Urothelium cell line (cell line): ENCODE measurements around the gene RALA.

Experiments used
- DNase-seq: peaks from one replicate; pipeline ENCODE4 v3.0.0; 2011; ENCODE audit warnings: low spot score, mixed read lengths
- FAIRE-seq: peaks from 2 replicates; lab custom pipeline; 2011; peaks lifted over from hg19 to GRCh38; lab: Jason Lieb, UNC

RALA gene

DNA sequence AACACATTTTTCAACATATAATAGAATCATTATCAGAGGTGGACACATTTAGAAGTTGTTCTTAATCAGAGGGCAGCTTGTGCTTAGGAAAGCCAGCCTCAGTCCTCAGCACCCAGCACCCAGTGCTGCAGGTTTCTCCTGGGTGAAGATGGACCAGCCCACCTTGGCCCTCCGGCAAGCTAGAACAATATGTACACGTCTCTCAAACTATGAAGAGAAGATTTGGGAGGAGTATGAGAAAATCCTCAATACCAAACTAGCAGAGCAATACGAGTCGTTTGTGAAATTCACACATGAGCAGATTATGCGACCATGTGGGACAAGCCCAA is 13.5 kb upstream of the RALA start:
- no peak for FAIRE-seq
- DNase-seq, result no peak

DNA sequence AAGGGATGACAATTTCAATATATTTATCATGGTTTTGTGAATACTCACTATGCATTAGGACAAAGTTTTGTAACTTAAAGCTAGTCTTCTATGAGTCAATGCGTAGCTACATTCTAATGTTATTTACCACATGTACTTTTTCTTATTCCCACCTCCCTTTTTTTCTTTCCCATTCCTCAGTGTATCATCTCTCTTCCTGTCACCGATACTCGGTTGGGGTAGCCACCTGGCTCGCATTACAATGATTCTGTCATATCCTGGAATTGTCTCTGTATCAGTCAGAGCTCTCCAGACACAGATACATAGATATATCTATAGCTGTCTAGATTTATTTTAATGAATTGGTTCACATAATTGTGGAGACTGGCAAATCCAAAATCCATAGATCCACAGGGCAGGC is 9.8 kb upstream of the RALA start:
- DNase-seq, result no peak
- FAIRE-seq, result no peak

DNA sequence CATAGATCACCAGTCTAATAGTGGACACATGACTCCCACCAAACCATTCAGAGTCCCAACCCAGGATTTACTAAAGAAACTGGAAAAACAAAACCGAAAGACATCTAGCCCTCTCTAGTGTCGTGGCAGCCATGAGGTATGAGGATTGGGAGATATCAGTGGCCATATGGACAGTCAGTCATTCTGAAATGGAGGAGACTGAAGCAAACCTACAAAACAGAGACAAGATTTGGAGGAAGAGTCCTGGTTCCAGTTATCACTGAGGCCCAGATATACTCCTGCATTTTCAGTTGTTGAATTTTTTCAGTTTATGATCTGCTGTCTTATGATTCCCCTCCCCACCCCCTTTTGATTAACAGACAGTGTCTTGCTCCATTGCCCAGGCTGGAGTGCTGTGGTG is 9.1 kb upstream of the RALA start:
- DNase-seq, result no peak
- FAIRE-seq, result no peak

DNA sequence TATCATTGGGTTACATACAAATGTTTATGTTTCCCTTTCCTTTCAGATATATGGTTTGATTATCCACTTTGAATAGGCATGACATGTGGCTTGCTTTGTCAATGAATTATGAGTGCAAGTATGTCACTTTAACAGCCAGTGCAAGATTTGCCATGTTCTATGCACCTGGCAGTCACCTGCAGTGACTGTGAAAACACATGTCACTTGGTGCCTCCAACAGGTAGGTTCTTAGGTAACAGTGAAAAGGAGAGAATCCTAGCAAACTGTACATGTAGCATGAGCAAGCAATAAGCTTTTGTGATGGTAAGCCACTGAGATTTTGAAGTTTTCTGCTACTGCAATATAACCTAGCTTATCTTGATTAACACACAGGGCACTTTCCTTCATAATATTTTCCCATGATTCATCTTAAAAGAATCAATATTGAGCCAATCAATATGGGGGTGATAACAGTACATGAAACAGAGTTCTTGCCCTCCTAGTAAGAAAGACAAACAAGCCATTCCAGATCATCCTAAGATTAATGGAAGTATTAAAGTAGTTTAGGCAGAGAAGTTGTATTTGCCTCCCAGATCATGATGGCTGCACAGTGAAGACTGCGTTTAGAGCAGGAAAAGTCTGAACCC is 7.9 kb upstream of the RALA start:
- DNase-seq (no peak), FAIRE-seq (peak; percentile 40)

DNA sequence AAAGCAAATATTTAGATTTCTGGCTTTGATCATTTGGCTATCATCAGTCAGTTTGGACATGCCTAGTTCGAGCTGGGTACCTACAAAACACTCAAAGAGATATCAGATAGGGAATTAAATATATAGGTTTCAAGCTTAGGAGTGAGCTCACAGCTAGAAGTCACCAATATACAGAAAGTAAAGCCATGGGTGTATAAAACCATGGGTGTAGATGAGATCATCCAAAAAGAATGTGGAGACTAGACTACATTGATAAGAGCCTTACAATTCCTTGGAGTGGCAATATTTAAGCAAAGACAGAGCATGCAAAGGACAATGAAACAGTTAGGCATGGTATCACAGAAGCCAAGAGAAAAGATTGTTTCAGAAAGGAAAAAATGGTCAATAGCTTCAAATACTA is 7.2 kb upstream of the RALA start:
- FAIRE-seq (no peak), DNase-seq (no peak)

DNA sequence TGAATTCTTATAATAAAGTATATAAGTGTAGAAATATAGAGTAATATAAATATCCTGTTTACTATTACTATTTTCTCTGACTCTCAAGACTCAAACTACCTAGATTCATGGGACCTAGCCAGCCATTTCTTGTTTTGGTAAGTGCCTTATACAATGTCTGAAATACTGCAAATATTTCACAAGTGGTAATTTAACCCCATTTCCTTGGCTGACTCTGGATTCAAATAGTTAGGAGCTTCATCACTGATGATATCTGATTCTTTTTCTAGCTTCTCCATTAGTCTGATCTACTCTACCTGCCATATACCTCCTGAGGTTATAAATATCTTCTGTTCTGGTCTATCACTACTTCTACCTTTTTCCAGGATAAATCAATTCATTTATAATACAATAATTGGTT is 6.4 kb upstream of the RALA start:
- no peak for FAIRE-seq
- DNase-seq, result no peak

DNA sequence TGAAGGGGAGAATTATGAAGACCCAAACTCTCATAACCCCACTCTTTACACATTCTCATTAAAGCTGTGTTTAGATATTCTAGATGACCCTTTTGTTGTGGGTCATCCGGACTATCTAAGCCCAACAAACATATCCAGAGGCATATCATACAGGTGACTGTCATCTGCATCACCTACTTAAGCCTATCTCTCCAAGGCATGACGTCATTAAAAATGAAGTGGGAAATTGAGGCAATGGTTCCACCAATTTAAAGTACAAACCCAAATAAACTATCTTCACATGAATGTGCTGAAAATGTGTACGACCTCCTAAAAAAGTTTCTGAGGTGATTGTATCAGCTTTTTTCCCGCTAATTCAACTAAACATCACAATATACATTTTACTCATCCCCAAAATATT is 4.5 kb upstream of the RALA start:
- no peak for FAIRE-seq
- DNase-seq, result no peak

DNA sequence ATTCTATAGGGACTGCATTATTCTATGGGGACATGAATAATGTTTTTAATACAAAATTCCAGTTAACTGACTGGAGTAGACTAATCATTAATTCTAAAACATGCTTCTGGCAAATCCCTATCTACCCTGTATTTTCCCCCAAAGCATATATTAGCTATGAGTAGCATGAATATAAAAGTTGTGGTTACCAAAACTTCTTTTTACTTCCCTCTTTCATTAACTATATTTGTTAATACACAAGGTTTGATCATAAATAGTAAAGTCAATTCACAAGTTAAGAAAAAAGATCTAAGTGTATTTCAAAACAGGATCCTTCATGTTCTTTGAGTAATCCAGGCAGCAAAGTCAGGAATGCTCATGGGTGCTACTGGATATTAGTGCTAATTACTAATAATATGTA is 2.9 kb upstream of the RALA start:
- no peak for DNase-seq
- no peak for FAIRE-seq

DNA sequence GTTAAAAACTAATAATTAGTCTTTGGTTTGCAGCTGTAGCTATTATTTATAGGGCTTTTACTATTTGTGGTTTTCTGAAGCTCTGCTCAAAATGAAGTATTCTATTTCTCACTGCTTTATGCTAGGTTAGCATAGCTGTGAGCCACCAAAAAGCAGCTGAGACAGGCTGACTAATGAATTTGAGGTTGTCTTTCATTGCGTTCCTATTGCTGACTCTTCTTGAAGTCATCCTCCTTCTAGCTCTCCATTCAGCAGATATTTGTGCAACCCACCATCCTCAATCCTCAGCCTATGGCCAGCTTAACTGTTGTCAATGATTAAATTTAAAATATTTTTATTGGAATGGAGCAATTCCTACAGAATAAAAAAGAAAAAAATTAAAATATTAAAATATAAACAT is 2.1 kb upstream of the RALA start:
- FAIRE-seq (no peak), DNase-seq (no peak)

DNA sequence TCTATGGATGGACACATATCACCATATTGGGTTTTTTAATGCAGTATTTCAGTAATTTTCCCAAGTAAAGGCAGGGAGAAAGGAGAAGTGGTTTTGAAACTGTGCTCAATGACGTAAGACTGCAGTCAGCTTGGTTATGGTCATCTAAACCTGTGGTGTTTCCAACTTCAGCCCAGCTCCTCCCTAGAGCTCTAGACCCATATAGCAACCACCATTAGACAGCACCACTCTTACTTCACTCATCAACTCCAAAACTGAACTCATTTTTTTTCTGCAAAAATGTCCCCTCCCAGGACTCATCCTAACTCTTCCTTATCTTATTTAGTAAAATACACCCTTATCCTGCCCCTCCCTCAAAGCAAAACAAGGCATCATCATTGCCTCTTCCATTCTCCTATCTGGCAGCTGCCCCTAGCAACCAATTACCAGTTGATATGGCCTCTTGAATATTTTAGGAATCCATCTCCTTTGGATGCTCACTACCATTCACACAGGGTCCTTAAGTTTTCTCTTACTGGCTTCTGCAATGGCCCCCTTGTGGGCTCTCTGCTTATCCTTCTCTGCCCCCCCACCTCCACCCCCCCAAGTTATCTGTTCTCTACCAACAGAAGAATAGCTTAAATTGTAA is 1.5 kb upstream of the RALA start:
- no peak for FAIRE-seq
- peak; percentile 10 for DNase-seq

DNA sequence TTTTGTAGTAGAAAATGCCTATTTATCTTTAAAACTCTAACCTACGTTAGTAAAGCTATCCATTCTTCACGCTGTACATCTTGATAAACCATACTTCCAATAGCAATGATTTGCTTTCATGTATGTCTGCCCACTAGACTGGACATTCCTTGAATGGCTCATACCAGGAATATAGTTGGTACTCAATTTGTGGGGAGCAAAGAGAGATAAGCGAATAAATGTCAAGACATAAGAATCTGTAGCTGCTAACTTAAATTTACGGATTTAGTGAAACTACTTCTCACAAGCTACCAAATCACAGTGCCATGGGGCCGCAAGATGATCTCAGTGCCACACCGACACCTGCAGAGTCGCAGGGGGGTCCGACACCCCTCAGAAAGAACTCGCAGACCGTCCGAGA is 763 bp upstream of the RALA start:
- no peak for DNase-seq
- no peak for FAIRE-seq

DNA sequence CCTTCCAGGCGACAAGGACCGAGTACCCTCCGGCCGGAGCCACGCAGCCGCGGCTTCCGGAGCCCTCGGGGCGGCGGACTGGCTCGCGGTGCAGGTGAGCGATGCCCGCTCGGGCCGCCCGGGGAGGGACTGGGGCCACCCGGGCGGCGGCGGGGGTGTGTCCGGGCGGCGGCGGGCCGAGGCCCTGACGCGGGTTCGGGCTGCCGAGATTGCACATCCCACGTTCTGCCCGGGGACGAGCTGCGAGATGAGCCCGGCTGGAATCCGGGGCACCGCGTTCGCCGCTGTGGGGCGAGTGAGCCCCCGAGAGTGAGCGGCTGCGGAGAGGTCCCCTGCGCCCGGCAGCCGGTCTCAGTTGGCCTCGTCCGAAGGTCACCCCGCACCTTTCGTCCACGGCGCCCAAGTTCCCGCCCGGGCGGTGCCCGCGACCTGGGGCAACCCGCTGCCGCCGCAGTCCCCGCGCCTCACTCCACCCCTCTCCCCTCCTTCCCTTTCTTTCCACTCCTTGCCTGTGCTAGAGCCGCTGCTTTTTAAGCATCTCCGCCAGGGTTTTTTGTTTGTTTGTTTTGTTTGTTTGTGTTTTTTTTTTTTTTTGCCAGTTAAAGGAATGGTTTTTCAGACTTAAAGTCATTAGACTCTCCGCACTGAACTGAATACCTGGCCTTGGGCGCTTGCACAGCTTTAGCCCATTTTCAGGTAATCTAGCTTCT is 515 bp downstream of the RALA start:
- FAIRE-seq, result no peak
- DNase-seq, result no peak

DNA sequence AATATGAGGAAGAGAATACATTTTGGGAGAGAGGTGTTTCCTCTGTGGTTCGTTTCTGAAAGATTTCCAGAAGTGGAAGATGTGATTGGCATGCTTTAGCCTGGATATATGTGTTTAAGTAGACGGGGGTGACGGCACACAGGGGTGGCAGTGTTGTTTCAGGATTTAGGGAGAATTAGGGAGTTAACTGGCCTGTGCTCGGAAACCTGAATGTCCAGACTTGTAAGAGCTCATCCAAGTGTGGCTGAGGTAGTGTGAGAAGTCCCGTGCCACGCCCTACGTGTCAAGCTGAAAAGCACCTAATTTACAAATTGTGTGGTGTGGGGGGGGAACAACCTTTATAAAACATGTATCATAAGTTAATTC is 1.1 kb downstream of the RALA start:
- DNase-seq, result peak; percentile 14
- FAIRE-seq, result no peak

DNA sequence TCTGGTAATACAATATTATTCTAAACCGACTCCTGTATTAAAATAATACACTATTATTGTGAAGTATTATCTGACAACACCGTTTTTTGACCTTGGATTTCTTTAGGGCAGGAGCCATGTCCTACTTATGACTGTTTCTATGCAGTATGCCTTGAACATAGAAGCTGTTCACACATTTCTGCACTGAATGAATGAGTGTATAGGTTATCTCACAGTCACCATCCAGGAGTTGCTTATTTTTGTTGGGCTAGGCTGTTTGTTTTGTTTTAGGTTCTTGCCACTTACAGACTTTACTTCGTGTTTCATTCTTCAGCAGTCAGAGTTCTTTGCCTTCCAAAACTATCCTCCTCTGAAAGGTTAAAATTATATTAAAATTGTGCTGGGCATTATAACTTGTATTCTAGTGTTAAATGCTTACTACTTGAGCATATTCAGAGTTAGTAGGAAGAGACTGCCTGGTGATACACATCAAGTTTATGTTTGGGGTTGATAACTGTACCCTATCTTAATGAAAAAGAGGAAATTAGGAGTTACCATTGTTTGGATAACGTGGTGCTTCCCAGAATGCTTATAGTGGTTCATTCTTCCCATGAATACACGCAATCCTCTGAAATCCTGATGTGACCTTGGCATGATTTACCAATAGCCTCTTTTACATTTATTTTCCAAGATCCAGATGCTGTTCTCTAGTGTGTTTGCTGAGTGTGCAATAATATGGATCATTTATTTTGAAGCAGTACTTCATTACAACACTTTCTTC is 1.7 kb downstream of the RALA start:
- DNase-seq, result no peak
- no peak for FAIRE-seq

DNA sequence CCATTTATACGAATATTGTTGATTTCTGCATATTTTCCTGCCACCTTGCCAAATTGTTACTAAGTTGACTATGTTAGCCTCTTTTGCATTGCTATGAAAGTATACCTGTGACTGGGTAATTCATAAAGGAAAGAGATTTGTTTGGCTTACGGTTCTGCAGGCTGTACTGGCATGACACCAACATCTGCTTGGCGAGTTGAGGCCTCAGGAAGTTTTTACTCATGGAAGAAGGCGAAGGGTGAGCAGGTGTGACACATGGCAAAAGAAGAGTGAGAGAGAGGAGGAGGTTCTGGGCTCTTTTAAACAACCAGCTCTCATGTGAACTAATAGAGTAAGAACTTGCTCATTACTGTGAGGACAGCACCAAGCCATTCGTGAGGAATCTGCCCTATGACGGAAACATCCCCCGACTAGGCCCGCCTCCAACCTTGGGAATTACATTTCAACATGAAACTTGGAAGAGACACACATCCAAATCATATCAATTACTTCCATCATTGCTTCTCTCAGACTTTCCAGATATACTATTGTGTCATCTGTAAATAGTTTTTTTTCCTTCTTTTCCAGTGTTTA is 8.4 kb downstream of the RALA start:
- FAIRE-seq (no peak), DNase-seq (no peak)

DNA sequence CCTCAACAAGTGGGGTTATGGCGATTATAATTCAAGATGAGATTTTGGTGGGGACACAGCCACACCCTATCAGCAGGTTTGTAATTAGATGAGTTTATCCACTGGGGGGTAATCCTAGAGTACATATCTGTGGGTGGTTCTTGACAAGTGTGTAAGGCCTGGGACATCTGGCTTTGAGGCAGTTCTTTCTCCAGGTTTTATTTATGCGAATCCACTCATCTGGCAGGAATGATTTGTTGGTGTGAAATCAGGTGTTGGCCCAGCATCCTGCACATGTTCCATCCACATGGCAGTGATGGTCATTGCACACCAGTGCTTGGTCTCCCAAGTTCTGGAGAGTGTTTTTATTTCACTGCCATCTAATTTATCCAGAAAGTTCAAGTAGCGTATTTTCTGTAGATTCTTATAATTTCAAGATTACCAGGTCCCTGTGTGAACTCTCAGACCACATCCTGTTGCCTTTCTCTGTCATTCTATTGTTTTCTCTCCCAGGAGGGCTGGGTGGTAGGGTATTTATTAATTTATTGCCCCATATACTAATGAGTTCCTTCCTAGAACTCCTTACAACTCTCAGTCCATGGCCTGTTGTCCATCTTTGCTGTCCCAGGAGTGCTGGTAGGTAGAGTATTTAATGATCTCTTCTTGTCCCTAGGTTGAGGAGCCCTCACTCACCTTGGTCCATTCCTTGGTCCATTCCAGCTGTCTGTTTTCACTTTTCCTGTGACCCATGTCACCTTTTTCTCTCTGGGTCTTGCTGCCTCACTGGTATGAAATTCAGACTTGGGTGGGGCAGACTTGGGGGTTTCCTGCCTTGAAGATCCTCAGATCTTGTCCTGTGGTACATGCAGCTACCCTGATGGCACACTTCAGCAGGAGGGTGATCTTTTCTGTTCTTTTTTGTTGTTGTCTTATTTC is 10.4 kb downstream of the RALA start:
- DNase-seq, result no peak
- no peak for FAIRE-seq

DNA sequence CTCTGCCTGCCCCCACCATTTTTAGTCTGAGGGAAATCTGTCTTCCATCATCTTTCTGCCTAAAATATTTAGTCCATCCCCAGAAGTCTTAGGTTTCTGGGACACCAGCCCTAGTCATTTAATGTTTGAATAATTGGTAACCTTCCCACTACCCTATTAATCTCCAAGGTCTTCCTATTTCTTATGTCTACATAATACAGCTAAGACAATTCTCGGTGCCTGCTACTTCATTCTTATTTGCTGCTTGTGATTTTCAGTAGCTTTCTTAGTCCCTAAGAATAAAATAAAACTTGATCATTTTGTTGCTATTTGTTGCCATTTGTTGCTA is 11.1 kb downstream of the RALA start:
- DNase-seq, result no peak
- FAIRE-seq, result no peak

DNA sequence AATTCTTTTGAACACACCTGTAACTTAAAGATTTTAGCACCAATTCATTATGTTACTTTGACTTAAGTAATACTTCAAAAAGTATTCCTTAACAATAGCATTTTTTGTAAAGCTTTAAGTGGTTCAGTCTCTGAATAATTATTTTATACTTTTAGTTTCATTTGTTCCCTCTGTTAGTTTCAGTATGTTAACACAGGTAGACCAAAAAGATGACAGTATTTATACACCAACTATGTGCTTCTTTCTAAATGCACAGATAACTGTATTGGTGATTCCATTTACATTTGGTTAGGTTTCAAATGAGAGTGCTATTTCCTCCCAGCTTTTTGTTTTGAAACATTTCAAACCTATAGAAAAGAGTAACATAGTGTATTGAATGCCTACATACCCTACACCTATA is 14.0 kb downstream of the RALA start:
- FAIRE-seq, result no peak
- no peak for DNase-seq

DNA sequence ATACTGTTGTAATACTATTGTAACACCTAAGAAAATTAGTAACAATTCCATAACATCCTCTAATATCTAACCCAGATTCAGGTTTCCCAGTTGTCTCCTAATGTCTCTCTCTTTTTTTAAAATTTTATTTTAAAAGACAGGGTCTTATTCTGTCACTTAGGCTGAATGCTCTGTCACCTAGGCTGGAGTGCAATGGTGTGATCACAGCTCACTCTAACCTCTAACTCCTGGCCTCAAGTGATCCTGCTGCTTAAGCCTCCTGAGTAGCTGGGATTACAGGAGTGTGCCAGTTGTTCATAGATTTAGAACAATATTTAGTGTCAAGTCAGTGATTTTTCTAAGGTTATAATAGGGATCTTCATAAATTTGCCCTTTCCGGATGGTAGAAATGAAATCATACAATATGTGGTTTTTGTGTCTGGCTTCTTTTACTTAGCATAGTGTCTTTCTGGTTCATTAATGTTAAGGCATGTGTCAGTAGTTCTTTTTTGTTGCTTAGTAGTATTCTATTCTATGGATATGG is 14.7 kb downstream of the RALA start:
- no peak for DNase-seq

DNA sequence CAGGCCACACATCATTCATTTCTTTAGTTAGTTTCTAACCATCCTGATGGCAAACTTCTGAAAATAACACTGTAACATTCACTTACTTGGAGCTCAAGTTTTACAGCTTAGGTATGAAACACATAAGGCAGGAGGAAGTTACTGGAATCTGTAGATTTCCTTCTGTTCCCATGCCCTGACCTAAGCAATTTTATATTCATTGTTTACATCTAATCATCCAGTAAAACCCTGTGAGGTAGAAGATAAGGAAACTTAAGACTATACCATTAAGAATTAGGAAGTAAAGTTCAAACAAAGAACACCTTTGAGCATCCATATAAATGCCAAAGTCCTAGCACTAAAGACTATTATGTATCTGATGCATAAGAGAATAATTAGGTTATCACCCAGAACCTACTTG is 19.5 kb downstream of the RALA start:
- DNase-seq (no peak), FAIRE-seq (no peak)

More for the DNA sequence above, 14.7 kb downstream of the RALA start:
- no peak for FAIRE-seq

DNA sequence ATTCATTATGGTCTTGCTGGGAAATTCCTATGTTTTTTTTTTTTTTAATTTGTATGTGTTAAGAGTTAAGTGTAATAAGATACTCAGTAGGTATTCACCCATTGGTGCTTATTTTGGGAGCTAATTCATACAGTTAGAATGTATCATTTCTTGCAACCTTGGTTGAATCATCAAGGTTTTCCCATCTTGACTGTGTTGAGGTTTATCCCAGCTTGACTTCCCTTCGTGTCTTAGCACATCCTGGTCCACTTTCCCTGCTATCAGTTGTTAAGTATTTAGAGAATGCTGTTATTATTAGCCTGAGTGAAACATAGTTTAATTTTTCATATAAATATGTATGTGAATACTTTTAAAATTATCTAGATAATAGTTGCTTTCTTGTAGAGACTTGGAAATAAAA is 20.8 kb downstream of the RALA start:
- FAIRE-seq, result no peak
- DNase-seq, result no peak
